Caco-2 (cell line): ENCODE results near the gene KRT16. TPM values are rescaled to one million over a fixed set of nuclear protein-coding genes. Genes with fewer than 3 reads are reported as not detected.
"Not testable (repeated sequence)": the region's sequence is repeated elsewhere in the genome, so short reads cannot be mapped to it uniquely, and the experiment has no call there.

Experiments used
- BruUV-seq: library from RNA; stranded (reverse); fragments of 400-500 nt; replicated peaks from 2 replicates; lab custom pipeline; 2021; lab: Mats Ljungman, UMichigan
- CTCF ChIA-PET: fragments of 300-600 bp; sonication (Branson Sonifier 250); formaldehyde crosslinking; loops from one replicate; lab custom pipeline; 2022; ENCODE audit warnings: antibody characterized with exemption; lab: Charles Lee
- POLR2A ChIA-PET: fragments of 300-600 bp; sonication (Branson Sonifier 250); formaldehyde crosslinking; loops from one replicate; lab custom pipeline; 2022; ENCODE audit warnings: antibody characterized with exemption; lab: Charles Lee
- DNase-seq, 2 experiments: peaks; one replicate each; pipeline versions ENCODE4 v3.0.0 to v3.0.0-alpha.2; 2020 to 2022
- H3K27me3 ChIP-seq: replicated peaks from 2 replicates; pipeline ENCODE4 v1.6.0; 2011; ENCODE audit warnings: low read length; ENCODE audit not compliant: control insufficient read depth, insufficient read depth
- H3K36me3 ChIP-seq: 2 replicates; pipeline ENCODE4 v1.5.1; 2011; ENCODE audit warnings: low read length; ENCODE audit not compliant: control insufficient read depth, insufficient read depth
- H3K4me1 ChIP-seq: fragments of 250-450 bp; sonication (Bioruptor Pico); 2 replicates; pipeline ENCODE4 v1.5.1; 2020; ENCODE audit warnings: mild to moderate bottlenecking
- H3K4me3 ChIP-seq: 2 replicates; pipeline ENCODE4 v1.5.1; 2011; ENCODE audit warnings: low read depth, mild to moderate bottlenecking, control low read depth, low read length
- H3K9me3 ChIP-seq: fragments of 250-450 bp; sonication (Bioruptor Pico); 2 replicates; pipeline ENCODE4 v1.5.1; 2020; ENCODE audit warnings: mild to moderate bottlenecking, moderate library complexity
- H3K27ac Mint-ChIP-seq: one replicate; pipeline ENCODE4 v1.8.0; 2022; ENCODE audit warnings: mixed read lengths; ENCODE audit not compliant: unreplicated experiment
- H3K27me3 Mint-ChIP-seq: one replicate; pipeline ENCODE4 v1.8.0; 2022; ENCODE audit warnings: mixed read lengths; ENCODE audit not compliant: insufficient read depth, unreplicated experiment
- H3K36me3 Mint-ChIP-seq: one replicate; pipeline ENCODE4 v1.8.0; 2022; ENCODE audit warnings: mild to moderate bottlenecking, mixed read lengths; ENCODE audit not compliant: insufficient read depth, unreplicated experiment
- H3K4me1 Mint-ChIP-seq: one replicate; pipeline ENCODE4 v1.8.0; 2022; ENCODE audit warnings: low read depth, mixed read lengths; ENCODE audit not compliant: unreplicated experiment
- H3K4me3 Mint-ChIP-seq: one replicate; pipeline ENCODE4 v1.8.0; 2022; ENCODE audit warnings: mild to moderate bottlenecking, moderate library complexity, mixed read lengths; ENCODE audit not compliant: unreplicated experiment
- H3K9me3 Mint-ChIP-seq: one replicate; pipeline ENCODE4 v1.8.0; 2022; ENCODE audit warnings: mixed read lengths; ENCODE audit not compliant: unreplicated experiment
- intact Hi-C: fragments of 100-400 bp; cut with micrococcal nuclease; formaldehyde crosslinking; loops from one replicate; pipeline ENCODE4 v1.10.0; 2022; ENCODE audit not compliant: unreplicated experiment
- total RNA-seq: library from RNA; stranded (reverse); gene quantifications from 2 replicates; pipeline ENCODE4 v1.2.3, GENCODE V29; 2022
- TF ChIP-seq, protein P1 (sequence below), 2 experiments: fragments of 200-600 bp in 1 of 2; IDR thresholded peaks; 1 replicate in 1 of 2; 2 replicates in 1 of 2; pipeline versions ENCODE4 v1.5.1 to v1.8.0; 2011 to 2022; ENCODE audit warnings: antibody characterized with exemption in 1 of 2, control low read depth in 1 of 2, inconsistent platforms in 1 of 2, low read depth in 1 of 2, low read length in 1 of 2, mild to moderate bottlenecking in 1 of 2, moderate library complexity in 1 of 2; ENCODE audit not compliant: insufficient read depth in 1 of 2, severe bottlenecking in 1 of 2, unreplicated experiment in 1 of 2

The KRT16 gene
- total RNA-seq, 1 experiment from 2014 or later: not detected

DNA sequence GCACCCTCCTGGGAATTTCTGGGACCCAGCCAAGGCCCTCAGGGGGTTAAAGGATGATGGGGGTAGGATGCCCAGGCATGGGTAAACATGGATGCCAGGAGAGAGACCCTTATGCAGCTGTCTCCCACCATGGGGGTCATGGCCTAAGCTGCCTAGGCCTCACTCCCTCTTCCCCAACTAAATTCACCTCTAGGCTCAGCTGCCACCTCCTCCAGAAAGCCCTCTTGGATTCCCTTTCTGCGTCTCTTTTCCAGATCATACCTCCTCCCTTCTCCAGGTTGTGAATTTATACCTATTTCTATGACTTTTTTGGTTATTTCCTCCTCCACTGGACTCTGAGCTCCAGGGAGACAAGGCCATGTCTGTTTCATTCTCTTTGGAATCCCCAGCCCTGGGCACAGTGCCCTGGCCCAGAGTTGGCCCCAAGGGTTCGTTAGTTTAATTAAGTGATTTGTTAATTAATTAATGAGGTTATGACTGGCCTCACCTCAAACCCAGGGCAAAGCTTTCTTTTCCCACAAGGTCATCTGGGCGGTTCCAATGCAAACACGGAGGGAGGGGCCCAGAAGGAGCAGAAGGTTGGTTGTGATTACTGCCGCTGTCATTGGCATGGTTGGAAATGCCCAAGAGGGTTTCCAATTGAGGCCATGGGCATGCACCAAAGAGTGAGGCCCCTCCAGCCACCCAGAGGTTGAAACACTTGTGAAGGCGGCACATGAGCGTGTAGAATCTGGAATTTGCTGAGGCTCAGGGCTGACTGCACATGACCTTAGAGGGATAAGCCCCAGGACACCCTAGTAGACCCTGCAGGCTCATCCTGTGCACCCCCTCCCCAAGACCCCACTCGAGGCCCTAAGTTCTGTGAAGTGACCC is 18.7 kb upstream of the KRT16 start:
- Mint-ChIP-seq H3K4me1 (no peaks in the 10 kb centered on the region), H3K4me3 (no peak overlapping the region), H3K36me3 (no peaks in the 10 kb centered on the region), H3K27ac (no peak overlapping the region), H3K27me3 (no peaks in the 10 kb centered on the region), H3K9me3 (no peaks in the 10 kb centered on the region)
- H3K4me3 ChIP-seq: no peak overlapping the region
- H3K36me3 ChIP-seq: no peaks in the 10 kb centered on the region
- no peaks in the 10 kb centered on the region for H3K4me1 ChIP-seq
- no peaks in the 10 kb centered on the region for H3K27me3 ChIP-seq
- ChIA-PET POLR2A (no interaction called here), CTCF (no interaction called here)
- TF ChIP-seq, protein P1, sequence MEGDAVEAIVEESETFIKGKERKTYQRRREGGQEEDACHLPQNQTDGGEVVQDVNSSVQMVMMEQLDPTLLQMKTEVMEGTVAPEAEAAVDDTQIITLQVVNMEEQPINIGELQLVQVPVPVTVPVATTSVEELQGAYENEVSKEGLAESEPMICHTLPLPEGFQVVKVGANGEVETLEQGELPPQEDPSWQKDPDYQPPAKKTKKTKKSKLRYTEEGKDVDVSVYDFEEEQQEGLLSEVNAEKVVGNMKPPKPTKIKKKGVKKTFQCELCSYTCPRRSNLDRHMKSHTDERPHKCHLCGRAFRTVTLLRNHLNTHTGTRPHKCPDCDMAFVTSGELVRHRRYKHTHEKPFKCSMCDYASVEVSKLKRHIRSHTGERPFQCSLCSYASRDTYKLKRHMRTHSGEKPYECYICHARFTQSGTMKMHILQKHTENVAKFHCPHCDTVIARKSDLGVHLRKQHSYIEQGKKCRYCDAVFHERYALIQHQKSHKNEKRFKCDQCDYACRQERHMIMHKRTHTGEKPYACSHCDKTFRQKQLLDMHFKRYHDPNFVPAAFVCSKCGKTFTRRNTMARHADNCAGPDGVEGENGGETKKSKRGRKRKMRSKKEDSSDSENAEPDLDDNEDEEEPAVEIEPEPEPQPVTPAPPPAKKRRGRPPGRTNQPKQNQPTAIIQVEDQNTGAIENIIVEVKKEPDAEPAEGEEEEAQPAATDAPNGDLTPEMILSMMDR (IDR thresholded peaks at IDR 0.05; ENCODE audit: insufficient read depth in 1 of 2, low read depth in 1 of 2, low read length in 1 of 2, severe bottlenecking in 1 of 2, unreplicated experiment in 1 of 2): no peak
- BruUV-seq: no TSS peak
- no peak for DNase-seq
- intact Hi-C loops: no loop called here
- H3K9me3 ChIP-seq: no peaks in the 10 kb centered on the region

- Histone ChIP-seq H3K27me3 (no peaks in the 10 kb centered on the region), H3K36me3 (no peaks in the 10 kb centered on the region), H3K4me1 (no peaks in the 10 kb centered on the region), H3K9me3 (no peaks in the 10 kb centered on the region), H3K4me3 (no peak overlapping the region)
- no peaks in the 10 kb centered on the region for H3K36me3 Mint-ChIP-seq
- no peak overlapping the region for H3K4me3 Mint-ChIP-seq
- H3K27me3 Mint-ChIP-seq: no peaks in the 10 kb centered on the region
- H3K9me3 Mint-ChIP-seq: no peaks in the 10 kb centered on the region
- ChIA-PET CTCF (interaction anchor here (0.6 to 1.4 kb wide), 3 partner anchors 19 to 94 kb away, joined by 3 to 4 read pairs (median 3); no protein-coding TSS in a partner anchor), POLR2A (no interaction called here)
- intact Hi-C loops: no loop called here
- no peaks in the 10 kb centered on the region for H3K4me1 Mint-ChIP-seq
- DNase-seq: no peak
- TF ChIP-seq, protein P1 (IDR thresholded peaks at IDR 0.05; ENCODE audit: insufficient read depth in 1 of 2, low read depth in 1 of 2, low read length in 1 of 2, severe bottlenecking in 1 of 2, unreplicated experiment in 1 of 2): no peak
- BruUV-seq: no TSS peak
- no peak overlapping the region for H3K27ac Mint-ChIP-seq
Measured at GRCh38 chr17:41629826-41630670, 17.5 kb upstream of the KRT16 start.

DNA sequence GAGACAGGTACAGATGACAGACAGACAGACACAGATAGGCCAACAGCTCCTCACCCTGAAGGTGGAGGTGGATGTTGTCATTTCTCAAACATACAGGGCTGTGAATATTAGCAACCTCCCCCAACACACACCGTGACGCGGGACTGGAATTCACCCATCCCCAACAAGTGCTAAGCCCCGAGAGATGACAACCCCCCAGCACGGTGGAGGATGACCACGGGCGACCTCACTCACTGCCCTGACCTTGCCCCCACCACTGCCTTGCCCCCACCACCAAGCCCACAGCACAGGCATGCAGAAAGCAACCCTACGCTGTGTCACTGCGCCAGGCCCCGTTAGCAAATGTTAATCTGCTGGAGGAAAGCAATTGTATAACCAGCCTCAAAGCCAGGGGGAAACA is 16.7 kb upstream of the KRT16 start:
- POLR2A ChIA-PET: no interaction called here

GRCh38 chr17:41628621-41629255 is 16.2 kb upstream of the KRT16 start:
- H3K9me3 ChIP-seq, H3K4me3 ChIP-seq, H3K4me1 Mint-ChIP-seq, BruUV-seq, intact Hi-C loops, H3K9me3 Mint-ChIP-seq, POLR2A ChIA-PET, H3K4me3 Mint-ChIP-seq, H3K27me3 Mint-ChIP-seq, H3K36me3 Mint-ChIP-seq, H3K27ac Mint-ChIP-seq, H3K36me3 ChIP-seq, CTCF ChIA-PET, H3K27me3 ChIP-seq, DNase-seq, H3K4me1 ChIP-seq: not testable (repeated sequence)

More for the DNA sequence above, 16.7 kb upstream of the KRT16 start:
- H3K4me3 Mint-ChIP-seq: no peak overlapping the region
- TF ChIP-seq, protein P1 (IDR thresholded peaks at IDR 0.05; ENCODE audit: insufficient read depth in 1 of 2, low read depth in 1 of 2, low read length in 1 of 2, severe bottlenecking in 1 of 2, unreplicated experiment in 1 of 2): no peak
- intact Hi-C loops: no loop called here
- H3K27ac Mint-ChIP-seq: no peak overlapping the region
- H3K4me3 ChIP-seq: no peak overlapping the region
- H3K4me1 Mint-ChIP-seq: peaks cover 6% of the 10 kb centered on the region
- H3K36me3 ChIP-seq: no peaks in the 10 kb centered on the region
- BruUV-seq: no TSS peak
- no peaks in the 10 kb centered on the region for H3K27me3 Mint-ChIP-seq
- DNase-seq: no peak
- CTCF ChIA-PET: interaction anchor here (0.6 to 1.4 kb wide), 3 partner anchors 19 to 93 kb away, joined by 3 to 4 read pairs (median 3); no protein-coding TSS in a partner anchor
- no peaks in the 10 kb centered on the region for H3K4me1 ChIP-seq
- no peaks in the 10 kb centered on the region for H3K9me3 Mint-ChIP-seq
- H3K27me3 ChIP-seq: no peaks in the 10 kb centered on the region
- H3K9me3 ChIP-seq: no peaks in the 10 kb centered on the region
- H3K36me3 Mint-ChIP-seq: no peaks in the 10 kb centered on the region
